ENCODE results near the gene GK2.

GK2 gene

GRCh38 chr4:79385641-79386040 lies 22.4 kb downstream of the GK2 start:
- DNase-seq (ENCODE audit: low spot score) = no peak

GRCh38 chr4:79381161-79381560 lies 26.9 kb downstream of the GK2 start:
- DNase-seq (ENCODE audit: low spot score) = no peak

- DNase-seq (ENCODE audit: low spot score) = no peak
Observed at GRCh38 chr4:79370026-79370425, 38.0 kb downstream of the GK2 start.

GRCh38 chr4:79367096-79367495 lies 40.9 kb downstream of the GK2 start:
- DNase-seq (ENCODE audit: low spot score) = no peak

GRCh38 chr4:79366422-79366821 lies 41.6 kb downstream of the GK2 start:
- no peak for DNase-seq (ENCODE audit: low spot score)

- peak; percentile 47 for DNase-seq (ENCODE audit: low spot score)
Observed at GRCh38 chr4:79364061-79364460, 44.0 kb downstream of the GK2 start.

GRCh38 chr4:79362626-79363025 lies 45.4 kb downstream of the GK2 start:
- DNase-seq (ENCODE audit: low spot score) = no peak

GRCh38 chr4:79360006-79360405 lies 48.0 kb downstream of the GK2 start:
- DNase-seq (ENCODE audit: low spot score) = no peak

GRCh38 chr4:79358438-79358837 lies 49.6 kb downstream of the GK2 start:
- DNase-seq (ENCODE audit: low spot score) = no peak

GRCh38 chr4:79357365-79357764 lies 50.7 kb downstream of the GK2 start:
- no peak for DNase-seq (ENCODE audit: low spot score)
